Peyer's patch (tissue), 4 donors: ENCODE results near the gene HDAC9. TPM values are rescaled to one million over a fixed set of nuclear protein-coding genes. Genes with fewer than 3 reads are reported as not detected.

ENCODE experiments used
- DNase-seq, 3 donors: peaks; one replicate each; pipeline ENCODE4 v3.0.0-alpha.2; 2017 to 2019
- H3K27ac ChIP-seq, 4 donors: fragments of 200-600 bp; sonication (generic); one replicate each; pipeline ENCODE4 v1.5.1; 2016 to 2019
- H3K27me3 ChIP-seq, 2 donors: fragments of 200-600 bp; sonication (generic); one replicate each; pipeline ENCODE4 v1.5.1; 2019
- H3K36me3 ChIP-seq, 3 donors: fragments of 200-600 bp; sonication (generic); one replicate each; pipeline ENCODE4 v1.5.1; 2016 to 2019
- H3K4me1 ChIP-seq, 4 donors: fragments of 200-600 bp; sonication (generic); one replicate each; pipeline ENCODE4 v1.5.1; 2016 to 2019
- H3K4me3 ChIP-seq, 4 donors: fragments of 200-600 bp; sonication (generic); 1 replicate in 3 of 4; 2 replicates in 1 of 4; pipeline ENCODE4 v1.5.1; 2016 to 2019; ENCODE audit warnings: mild to moderate bottlenecking in 1 of 4
- H3K9me3 ChIP-seq, 4 donors: fragments of 200-600 bp; sonication (generic); one replicate each; pipeline ENCODE4 v1.5.1; 2016 to 2019; ENCODE audit warnings: mild to moderate bottlenecking in 1 of 4
- CTCF ChIP-seq, 6 experiments: fragments of 450-650 bp in 4 of 6; fragments of 200-600 bp in 2 of 6; sonication (generic) in 1 of 6; IDR thresholded peaks; one replicate each; pipeline ENCODE4 v1.5.1; 2017 to 2019; ENCODE audit warnings: antibody characterized with exemption in 6 of 6, mild to moderate bottlenecking in 3 of 6, moderate library complexity in 1 of 6
- POLR2A ChIP-seq, 2 donors: fragments of 450-650 bp; IDR thresholded peaks; one replicate each; pipeline ENCODE4 v1.5.1; 2017; ENCODE audit warnings: antibody characterized with exemption in 2 of 2, mild to moderate bottlenecking in 2 of 2, moderate library complexity in 2 of 2
- total RNA-seq, 4 donors: library from RNA; depleted of rRNA; stranded (reverse); fragments of >200 nt; gene quantifications; one replicate each; pipeline ENCODE4 v1.1.0, GENCODE V29; 2016

HDAC9 gene
- total RNA-seq, 4 donors from 2014 or later: 0.88 to 75.9 (median 4.4) TPM

GRCh38 chr7:18860221-18860620 lies 364.7 kb downstream of the HDAC9 start:
- no peaks in the 10 kb centered on the region for H3K9me3 ChIP-seq
- no peaks in the 10 kb centered on the region for H3K27me3 ChIP-seq
- TF ChIP-seq CTCF (IDR thresholded peaks at IDR 0.05): no peak
- TF ChIP-seq POLR2A (IDR thresholded peaks at IDR 0.05): no peak
- DNase-seq: no peak
- no peaks in the 10 kb centered on the region for H3K36me3 ChIP-seq
- no peak overlapping the region for H3K4me3 ChIP-seq
- H3K4me1 ChIP-seq: no peaks in the 10 kb centered on the region
- H3K27ac ChIP-seq: no peak overlapping the region

DNA sequence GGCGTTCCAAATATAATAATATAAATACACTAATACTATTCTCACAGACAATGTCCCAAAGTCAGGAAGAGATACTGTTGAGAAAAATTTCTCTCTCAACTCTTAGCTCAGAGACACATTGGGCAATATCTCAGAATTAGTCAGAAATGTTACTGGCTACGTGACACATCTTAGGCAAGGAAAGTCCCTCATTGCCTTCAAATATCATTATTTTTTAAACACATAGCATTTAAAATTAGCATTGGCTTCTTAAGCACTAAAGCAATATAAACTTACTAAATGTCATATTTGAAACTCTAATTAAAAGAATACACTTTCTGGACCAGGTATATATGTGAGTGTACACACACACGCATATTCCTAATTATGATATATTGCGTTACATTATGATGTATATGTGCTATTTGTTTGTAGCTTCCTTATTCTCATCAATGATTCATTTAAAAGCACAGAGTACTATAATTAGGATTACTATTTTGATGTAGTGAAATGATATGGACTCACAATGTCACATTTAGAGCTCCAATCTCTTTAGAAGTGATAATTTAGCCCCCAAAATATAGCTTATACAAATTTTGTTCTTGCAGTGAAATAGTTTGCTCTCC lies 366.1 kb downstream of the HDAC9 start:
- Histone ChIP-seq H3K4me1 (peaks cover 0 to 3% (median 0%) of the 10 kb centered on the region in 4 donors), H3K36me3 (no peaks in the 10 kb centered on the region), H3K4me3 (no peak overlapping the region), H3K27ac (no peak overlapping the region), H3K27me3 (no peaks in the 10 kb centered on the region), H3K9me3 (no peaks in the 10 kb centered on the region)
- DNase-seq: no peak
- TF ChIP-seq CTCF (IDR thresholded peaks at IDR 0.05) (no peak), POLR2A (IDR thresholded peaks at IDR 0.05) (no peak)

GRCh38 chr7:18864967-18865366 lies 369.4 kb downstream of the HDAC9 start:
- Histone ChIP-seq H3K4me3 (no peak overlapping the region), H3K27ac (no peak overlapping the region), H3K36me3 (no peaks in the 10 kb centered on the region), H3K9me3 (no peaks in the 10 kb centered on the region), H3K27me3 (no peaks in the 10 kb centered on the region), H3K4me1 (peaks cover 0 to 8% (median 0%) of the 10 kb centered on the region in 4 donors)
- no peak for TF ChIP-seq POLR2A (IDR thresholded peaks at IDR 0.05)
- no peak for TF ChIP-seq CTCF (IDR thresholded peaks at IDR 0.05)
- no peak for DNase-seq

- Histone ChIP-seq H3K36me3 (no peaks in the 10 kb centered on the region), H3K27me3 (no peaks in the 10 kb centered on the region), H3K9me3 (no peaks in the 10 kb centered on the region), H3K4me1 (peaks cover 0 to 8% (median 0%) of the 10 kb centered on the region in 4 donors), H3K27ac (no peak overlapping the region), H3K4me3 (no peak overlapping the region)
- DNase-seq: peak in 1 of 3 donors; percentile 62
- TF ChIP-seq CTCF (IDR thresholded peaks at IDR 0.05) (no peak), POLR2A (IDR thresholded peaks at IDR 0.05) (no peak)
Measured at GRCh38 chr7:18866359-18867036, 370.9 kb downstream of the HDAC9 start.

DNA sequence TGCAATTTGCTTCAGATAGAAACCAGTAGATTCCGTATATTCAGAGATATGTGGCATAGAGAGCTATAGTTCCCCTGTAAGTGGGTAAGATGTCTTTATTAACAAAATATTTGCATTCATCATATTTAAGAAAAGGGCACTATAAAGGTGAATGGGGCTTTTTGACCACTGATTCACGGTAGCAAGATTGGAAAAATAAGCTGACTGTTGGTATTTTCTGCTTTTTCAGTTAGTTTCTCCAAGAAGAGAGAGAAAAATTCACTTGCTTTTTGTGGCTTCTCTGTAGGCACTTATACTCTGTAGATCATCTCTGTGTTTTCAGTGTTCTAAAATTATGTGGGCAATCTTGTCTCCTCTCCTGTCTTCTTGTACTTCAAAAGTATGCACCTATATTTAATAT lies 376.8 kb downstream of the HDAC9 start:
- no peaks in the 10 kb centered on the region for H3K36me3 ChIP-seq
- H3K4me1 ChIP-seq: no peaks in the 10 kb centered on the region
- TF ChIP-seq CTCF (IDR thresholded peaks at IDR 0.05) (no peak), POLR2A (IDR thresholded peaks at IDR 0.05) (no peak)
- no peak overlapping the region for H3K4me3 ChIP-seq
- no peaks in the 10 kb centered on the region for H3K27me3 ChIP-seq
- no peak overlapping the region for H3K27ac ChIP-seq
- no peak for DNase-seq
- no peaks in the 10 kb centered on the region for H3K9me3 ChIP-seq
